ENCODE measurements around the gene MAP4. TPM values are rescaled to one million over a fixed set of nuclear protein-coding genes. Genes with fewer than 3 reads are reported as not detected.

Gene MAP4
- total and polyA plus RNA-seq, 2 of the 13 experiments (the other 11 are each of a cell fraction or from before 2014, with no cell fraction given), result 33.1 to 38.7 TPM

GRCh38 chr3:47884603-47885002 lies 131.6 kb downstream of the MAP4 start:
- ATAC-seq (no peak), DNase-seq (ENCODE audit: low spot score) (no peak), FAIRE-seq (no peak)
- Histone ChIP-seq H4K20me1 (ENCODE audit: insufficient read depth, low read length) (no peaks in the 10 kb centered on the region), H2AFZ (ENCODE audit: low read length) (no peak overlapping the region), H3K4me2 (ENCODE audit: low read depth, low read length) (no peak overlapping the region), H3K4me3 (replicated peaks in 1 of 3; ENCODE audit: insufficient read depth in 1 of 3, low read depth in 2 of 3, low read length in 3 of 3) (no peak overlapping the region), H3K9me3 (ENCODE audit: low read length) (no peaks in the 10 kb centered on the region), H3K36me3 (replicated peaks in 1 of 2; ENCODE audit: control insufficient read depth in 1 of 2, insufficient read depth in 2 of 2, low read length in 2 of 2) (peaks cover 4 to 18% of the 10 kb centered on the region in 2 experiments; a peak in 4 of 5 replicates), H3K4me1 (ENCODE audit: insufficient read depth, low read length) (no peaks in the 10 kb centered on the region), H3K27ac (ENCODE audit: extremely low read length, insufficient read depth, low read length) (no peak overlapping the region), H3K79me2 (ENCODE audit: insufficient read depth, low read length) (no peaks in the 10 kb centered on the region), H3K9ac (ENCODE audit: insufficient read depth, low read depth, low read length) (no peak overlapping the region), H3K27me3 (ENCODE audit: control insufficient read depth in 1 of 2, insufficient read depth in 2 of 2, low read length in 2 of 2) (no peaks in the 10 kb centered on the region; a peak in 1 of 5 replicates)
- BruUV-seq (replicated peaks), result no TSS peak
- intact Hi-C loops (cut with micrococcal nuclease; ENCODE audit: unreplicated experiment), result no loop called here
- CTCF ChIA-PET (ENCODE audit: low intra/inter-chr PET ratio, low total read pairs), result no interaction called here
- WGBS (ENCODE audit: low lambda C conversion rate), result 94% methylated on average over 3 of the region's 3 CpGs
- in situ Hi-C loops (cut with HindIII; ENCODE audit: extremely low pct_ligation_motif_present, low pct_unique_long_range_greater_than_20kb), result no loop called here
- POLR2A ChIA-PET, result no interaction called here
- TF ChIP-seq HDAC2 (CRISPR knock-in tag; IDR thresholded peaks at IDR 0.05) (no peak), ZNF556 (CRISPR knock-in tag; IDR thresholded peaks at IDR 0.05; ENCODE audit: borderline replicate concordance) (no peak), KLF15 (CRISPR knock-in tag; IDR thresholded peaks at IDR 0.05; ENCODE audit: borderline replicate concordance) (no peak), ZBTB2 (CRISPR knock-in tag; IDR thresholded peaks at IDR 0.05; ENCODE audit: low read depth) (no peak), ZNF280D (CRISPR knock-in tag; IDR thresholded peaks at IDR 0.05) (no peak), ZSCAN30 (CRISPR knock-in tag; IDR thresholded peaks at IDR 0.05) (no peak), ESRRA (CRISPR knock-in tag; IDR thresholded peaks at IDR 0.05; ENCODE audit: low read depth) (no peak), ZNF468 (CRISPR knock-in tag; IDR thresholded peaks at IDR 0.05) (no peak), ETV6 (CRISPR knock-in tag; conservative IDR thresholded peaks at IDR 0.05) (no peak), ZFP91 (CRISPR knock-in tag; IDR thresholded peaks at IDR 0.05; ENCODE audit: borderline replicate concordance) (no peak), PHF21A (CRISPR knock-in tag; IDR thresholded peaks at IDR 0.05) (no peak), REPIN1 (CRISPR knock-in tag; IDR thresholded peaks at IDR 0.05; ENCODE audit: borderline replicate concordance, low read depth) (no peak), TEAD3 (CRISPR knock-in tag; optimal IDR thresholded peaks at IDR 0.05; ENCODE audit: borderline replicate concordance) (no peak), ARID4A (CRISPR knock-in tag; IDR thresholded peaks at IDR 0.05; ENCODE audit: borderline replicate concordance) (no peak), TAF15 (IDR thresholded peaks at IDR 0.05; ENCODE audit: low read depth, low read length, poor library complexity, severe bottlenecking) (no peak)
